Lung microvascular endothelial cell (primary cell): ENCODE measurements around the gene PYY. TPM values are rescaled to one million over a fixed set of nuclear protein-coding genes. Genes with fewer than 3 reads are reported as not detected.
"Not testable (repeated sequence)": the region's sequence is repeated elsewhere in the genome, so short reads cannot be mapped to it uniquely, and the experiment has no call there.

Source experiments
- DNase-seq, 2 donors: peaks; one replicate each; pipeline versions ENCODE4 v3.0.0 to v3.0.0-alpha.2; 2010; ENCODE audit warnings: low read depth in 2 of 2
- total RNA-seq: library from RNA; depleted of rRNA; stranded (reverse); fragments of >200 nt; gene quantifications from 2 replicates; pipeline ENCODE4 v1.2.1, GENCODE V29; 2014

Gene PYY
- total RNA-seq, 1 donor from 2014 or later, result not detected

GRCh38 chr17:43946781-43947180 is 7.0 kb downstream of the PYY start:
- DNase-seq, result no peak

GRCh38 chr17:43945074-43945829 is 8.5 kb downstream of the PYY start:
- DNase-seq, result no peak

- no peak for DNase-seq
Measured at GRCh38 chr17:43942051-43942685, 11.6 kb downstream of the PYY start, which contains the start of gene PPY. Gene PPY, minus strand, starts transcription at chr17:43942476. Its CDS starts 822 bp downstream, at chr17:43941654.

GRCh38 chr17:43940630-43941029 is 13.1 kb downstream of the PYY start:
- DNase-seq, result peak; percentile 27 to 40

GRCh38 chr17:43939886-43940285 is 13.9 kb downstream of the PYY start:
- no peak for DNase-seq

GRCh38 chr17:43939452-43939851 is 14.3 kb downstream of the PYY start:
- not testable (repeated sequence) for DNase-seq

GRCh38 chr17:43938838-43939182 is 14.9 kb downstream of the PYY start:
- DNase-seq, result no peak

- DNase-seq, result no peak
Measured at GRCh38 chr17:43936434-43936833, 17.3 kb downstream of the PYY start.

- DNase-seq, result no peak
Measured at GRCh38 chr17:43935926-43936261, 17.8 kb downstream of the PYY start.

- DNase-seq, result no peak
Measured at GRCh38 chr17:43935204-43935925, 18.4 kb downstream of the PYY start.

- no peak for DNase-seq
Measured at GRCh38 chr17:43932923-43933322, 20.8 kb downstream of the PYY start.

- no peak for DNase-seq
Measured at GRCh38 chr17:43932357-43932756, 21.4 kb downstream of the PYY start.

- no peak for DNase-seq
Measured at GRCh38 chr17:43931062-43931571, 22.6 kb downstream of the PYY start.

GRCh38 chr17:43928609-43929008 is 25.1 kb downstream of the PYY start:
- no peak for DNase-seq

- not testable (repeated sequence) for DNase-seq
Measured at GRCh38 chr17:43927929-43928328, 25.8 kb downstream of the PYY start.

- no peak for DNase-seq
Measured at GRCh38 chr17:43927060-43927864, 26.5 kb downstream of the PYY start.

- no peak for DNase-seq
Measured at GRCh38 chr17:43924558-43924957, 29.2 kb downstream of the PYY start.

- no peak for DNase-seq
Measured at GRCh38 chr17:43920500-43921095, 33.1 kb downstream of the PYY start.

- DNase-seq, result no peak
Measured at GRCh38 chr17:43918026-43918389, 35.7 kb downstream of the PYY start.

GRCh38 chr17:43917348-43918025 is 36.3 kb downstream of the PYY start:
- peak; percentile 16 to 39 for DNase-seq

- DNase-seq, result no peak
Measured at GRCh38 chr17:43917016-43917347, 36.8 kb downstream of the PYY start.
